H1 (cell line): ENCODE results near the gene PER2.
"Not testable (repeated sequence)": the region's sequence is repeated elsewhere in the genome, so short reads cannot be mapped to it uniquely, and the experiment has no call there.

Experiments
- CHD2 ChIP-seq: IDR thresholded peaks from 2 replicates; pipeline ENCODE4 v1.6.1; 2012; ENCODE audit warnings: low read length, improper control_type of control experiment
- JUN ChIP-seq: IDR thresholded peaks from 2 replicates; pipeline ENCODE4 v1.6.1; 2011; ENCODE audit warnings: low read depth, mild to moderate bottlenecking, improper control_type of control experiment, low read length
- POLR2A ChIP-seq, 2 experiments: IDR thresholded peaks; 1 replicate in 1 of 2; 2 replicates in 1 of 2; pipeline ENCODE4 v1.6.1; 2011; ENCODE audit warnings: low read depth in 2 of 2, low read length in 2 of 2, mild to moderate bottlenecking in 2 of 2; ENCODE audit errors: control extremely low read depth in 1 of 2
- RNF2 ChIP-seq: fragments of 200-900, 300-1000 bp; sonication (generic); IDR thresholded peaks from 2 replicates; pipeline ENCODE4 v1.7.1; 2016; ENCODE audit warnings: borderline replicate concordance, low read depth, mild to moderate bottlenecking, antibody characterized with exemption, low read length; ENCODE audit not compliant: poor library complexity, severe bottlenecking; ENCODE audit errors: missing control alignments
- TF ChIP-seq, protein P1 (sequence below), 3 experiments: IDR thresholded peaks; 1 replicate in 2 of 3; 2 replicates in 1 of 3; pipeline versions ENCODE4 v1.5.1 to v1.6.1; 2011; ENCODE audit warnings: low read length in 3 of 3, mild to moderate bottlenecking in 3 of 3, inconsistent platforms in 2 of 3, low read depth in 1 of 3, moderate library complexity in 1 of 3; ENCODE audit not compliant: insufficient read depth in 1 of 3; ENCODE audit errors: control extremely low read depth in 1 of 3
- TF ChIP-seq, protein P2 (sequence below): fragments of 300-600 bp; sonication (generic); IDR thresholded peaks from 2 replicates; pipeline ENCODE4 v1.7.1; 2012; ENCODE audit warnings: low read length, moderate library complexity, mild to moderate bottlenecking, inconsistent platforms; ENCODE audit not compliant: insufficient replicate concordance

DNA sequence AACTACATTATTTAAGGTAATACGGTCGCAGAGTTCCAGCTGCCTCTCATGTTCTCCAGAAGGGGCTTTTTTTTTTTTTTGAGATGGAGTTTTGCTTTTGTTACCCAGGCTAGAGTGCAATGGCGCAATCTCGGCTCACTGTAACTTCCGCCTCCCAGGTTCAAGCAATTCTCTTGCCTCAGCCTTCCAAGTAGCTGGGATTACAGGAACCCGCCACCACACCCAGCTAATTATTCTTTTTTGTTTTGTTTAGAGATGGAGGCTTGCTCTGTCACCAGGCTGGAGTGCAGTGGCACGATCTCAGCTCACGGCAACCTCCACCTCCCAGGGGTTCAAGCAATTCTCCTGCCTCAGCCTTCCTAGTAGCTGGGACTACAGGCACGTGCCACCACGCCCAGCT, 15.0 kb downstream of the PER2 start:
- TF ChIP-seq JUN; CHD2; POLR2A (IDR thresholded peaks at IDR 0.05; ENCODE audit: control extremely low read depth in 1 of 2, low read depth in 2 of 2, low read length in 2 of 2); RNF2: not testable (repeated sequence)
- TF ChIP-seq, protein P1, sequence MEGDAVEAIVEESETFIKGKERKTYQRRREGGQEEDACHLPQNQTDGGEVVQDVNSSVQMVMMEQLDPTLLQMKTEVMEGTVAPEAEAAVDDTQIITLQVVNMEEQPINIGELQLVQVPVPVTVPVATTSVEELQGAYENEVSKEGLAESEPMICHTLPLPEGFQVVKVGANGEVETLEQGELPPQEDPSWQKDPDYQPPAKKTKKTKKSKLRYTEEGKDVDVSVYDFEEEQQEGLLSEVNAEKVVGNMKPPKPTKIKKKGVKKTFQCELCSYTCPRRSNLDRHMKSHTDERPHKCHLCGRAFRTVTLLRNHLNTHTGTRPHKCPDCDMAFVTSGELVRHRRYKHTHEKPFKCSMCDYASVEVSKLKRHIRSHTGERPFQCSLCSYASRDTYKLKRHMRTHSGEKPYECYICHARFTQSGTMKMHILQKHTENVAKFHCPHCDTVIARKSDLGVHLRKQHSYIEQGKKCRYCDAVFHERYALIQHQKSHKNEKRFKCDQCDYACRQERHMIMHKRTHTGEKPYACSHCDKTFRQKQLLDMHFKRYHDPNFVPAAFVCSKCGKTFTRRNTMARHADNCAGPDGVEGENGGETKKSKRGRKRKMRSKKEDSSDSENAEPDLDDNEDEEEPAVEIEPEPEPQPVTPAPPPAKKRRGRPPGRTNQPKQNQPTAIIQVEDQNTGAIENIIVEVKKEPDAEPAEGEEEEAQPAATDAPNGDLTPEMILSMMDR (IDR thresholded peaks at IDR 0.05; ENCODE audit: control extremely low read depth in 1 of 3, insufficient read depth in 1 of 3, low read depth in 1 of 3, low read length in 3 of 3), result not testable (repeated sequence)
- TF ChIP-seq, protein P2, sequence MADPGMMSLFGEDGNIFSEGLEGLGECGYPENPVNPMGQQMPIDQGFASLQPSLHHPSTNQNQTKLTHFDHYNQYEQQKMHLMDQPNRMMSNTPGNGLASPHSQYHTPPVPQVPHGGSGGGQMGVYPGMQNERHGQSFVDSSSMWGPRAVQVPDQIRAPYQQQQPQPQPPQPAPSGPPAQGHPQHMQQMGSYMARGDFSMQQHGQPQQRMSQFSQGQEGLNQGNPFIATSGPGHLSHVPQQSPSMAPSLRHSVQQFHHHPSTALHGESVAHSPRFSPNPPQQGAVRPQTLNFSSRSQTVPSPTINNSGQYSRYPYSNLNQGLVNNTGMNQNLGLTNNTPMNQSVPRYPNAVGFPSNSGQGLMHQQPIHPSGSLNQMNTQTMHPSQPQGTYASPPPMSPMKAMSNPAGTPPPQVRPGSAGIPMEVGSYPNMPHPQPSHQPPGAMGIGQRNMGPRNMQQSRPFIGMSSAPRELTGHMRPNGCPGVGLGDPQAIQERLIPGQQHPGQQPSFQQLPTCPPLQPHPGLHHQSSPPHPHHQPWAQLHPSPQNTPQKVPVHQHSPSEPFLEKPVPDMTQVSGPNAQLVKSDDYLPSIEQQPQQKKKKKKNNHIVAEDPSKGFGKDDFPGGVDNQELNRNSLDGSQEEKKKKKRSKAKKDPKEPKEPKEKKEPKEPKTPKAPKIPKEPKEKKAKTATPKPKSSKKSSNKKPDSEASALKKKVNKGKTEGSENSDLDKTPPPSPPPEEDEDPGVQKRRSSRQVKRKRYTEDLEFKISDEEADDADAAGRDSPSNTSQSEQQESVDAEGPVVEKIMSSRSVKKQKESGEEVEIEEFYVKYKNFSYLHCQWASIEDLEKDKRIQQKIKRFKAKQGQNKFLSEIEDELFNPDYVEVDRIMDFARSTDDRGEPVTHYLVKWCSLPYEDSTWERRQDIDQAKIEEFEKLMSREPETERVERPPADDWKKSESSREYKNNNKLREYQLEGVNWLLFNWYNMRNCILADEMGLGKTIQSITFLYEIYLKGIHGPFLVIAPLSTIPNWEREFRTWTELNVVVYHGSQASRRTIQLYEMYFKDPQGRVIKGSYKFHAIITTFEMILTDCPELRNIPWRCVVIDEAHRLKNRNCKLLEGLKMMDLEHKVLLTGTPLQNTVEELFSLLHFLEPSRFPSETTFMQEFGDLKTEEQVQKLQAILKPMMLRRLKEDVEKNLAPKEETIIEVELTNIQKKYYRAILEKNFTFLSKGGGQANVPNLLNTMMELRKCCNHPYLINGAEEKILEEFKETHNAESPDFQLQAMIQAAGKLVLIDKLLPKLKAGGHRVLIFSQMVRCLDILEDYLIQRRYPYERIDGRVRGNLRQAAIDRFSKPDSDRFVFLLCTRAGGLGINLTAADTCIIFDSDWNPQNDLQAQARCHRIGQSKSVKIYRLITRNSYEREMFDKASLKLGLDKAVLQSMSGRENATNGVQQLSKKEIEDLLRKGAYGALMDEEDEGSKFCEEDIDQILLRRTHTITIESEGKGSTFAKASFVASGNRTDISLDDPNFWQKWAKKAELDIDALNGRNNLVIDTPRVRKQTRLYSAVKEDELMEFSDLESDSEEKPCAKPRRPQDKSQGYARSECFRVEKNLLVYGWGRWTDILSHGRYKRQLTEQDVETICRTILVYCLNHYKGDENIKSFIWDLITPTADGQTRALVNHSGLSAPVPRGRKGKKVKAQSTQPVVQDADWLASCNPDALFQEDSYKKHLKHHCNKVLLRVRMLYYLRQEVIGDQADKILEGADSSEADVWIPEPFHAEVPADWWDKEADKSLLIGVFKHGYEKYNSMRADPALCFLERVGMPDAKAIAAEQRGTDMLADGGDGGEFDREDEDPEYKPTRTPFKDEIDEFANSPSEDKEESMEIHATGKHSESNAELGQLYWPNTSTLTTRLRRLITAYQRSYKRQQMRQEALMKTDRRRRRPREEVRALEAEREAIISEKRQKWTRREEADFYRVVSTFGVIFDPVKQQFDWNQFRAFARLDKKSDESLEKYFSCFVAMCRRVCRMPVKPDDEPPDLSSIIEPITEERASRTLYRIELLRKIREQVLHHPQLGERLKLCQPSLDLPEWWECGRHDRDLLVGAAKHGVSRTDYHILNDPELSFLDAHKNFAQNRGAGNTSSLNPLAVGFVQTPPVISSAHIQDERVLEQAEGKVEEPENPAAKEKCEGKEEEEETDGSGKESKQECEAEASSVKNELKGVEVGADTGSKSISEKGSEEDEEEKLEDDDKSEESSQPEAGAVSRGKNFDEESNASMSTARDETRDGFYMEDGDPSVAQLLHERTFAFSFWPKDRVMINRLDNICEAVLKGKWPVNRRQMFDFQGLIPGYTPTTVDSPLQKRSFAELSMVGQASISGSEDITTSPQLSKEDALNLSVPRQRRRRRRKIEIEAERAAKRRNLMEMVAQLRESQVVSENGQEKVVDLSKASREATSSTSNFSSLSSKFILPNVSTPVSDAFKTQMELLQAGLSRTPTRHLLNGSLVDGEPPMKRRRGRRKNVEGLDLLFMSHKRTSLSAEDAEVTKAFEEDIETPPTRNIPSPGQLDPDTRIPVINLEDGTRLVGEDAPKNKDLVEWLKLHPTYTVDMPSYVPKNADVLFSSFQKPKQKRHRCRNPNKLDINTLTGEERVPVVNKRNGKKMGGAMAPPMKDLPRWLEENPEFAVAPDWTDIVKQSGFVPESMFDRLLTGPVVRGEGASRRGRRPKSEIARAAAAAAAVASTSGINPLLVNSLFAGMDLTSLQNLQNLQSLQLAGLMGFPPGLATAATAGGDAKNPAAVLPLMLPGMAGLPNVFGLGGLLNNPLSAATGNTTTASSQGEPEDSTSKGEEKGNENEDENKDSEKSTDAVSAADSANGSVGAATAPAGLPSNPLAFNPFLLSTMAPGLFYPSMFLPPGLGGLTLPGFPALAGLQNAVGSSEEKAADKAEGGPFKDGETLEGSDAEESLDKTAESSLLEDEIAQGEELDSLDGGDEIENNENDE, result not testable (repeated sequence)
